ENCODE data around the gene UNCX. TPM values are rescaled to one million over a fixed set of nuclear protein-coding genes. Genes with fewer than 3 reads are reported as not detected.

The UNCX gene
- total and polyA plus RNA-seq, 9 of the 15 experiments (the other 6 are each of a cell fraction or from before 2014, with no cell fraction given) = not detected

- in situ Hi-C loops (cut with MboI) = no loop called here
- DNase-seq (ENCODE audit: extremely low read depth in 1 of 4, low spot score in 3 of 4) (no peak), FAIRE-seq (no peak), ATAC-seq (no peak)
- TF ChIP-seq MIER1 (IDR thresholded peaks at IDR 0.05; ENCODE audit: low read depth) = no peak
- TF ChIP-seq C11orf30 (IDR thresholded peaks at IDR 0.05; ENCODE audit: low read depth) = no peak
- TF ChIP-seq HCFC1 (IDR thresholded peaks at IDR 0.05; ENCODE audit: low read depth, low read length) = no peak
- no peak for TF ChIP-seq MAFK (IDR thresholded peaks at IDR 0.05; ENCODE audit: low read length)
- no peak for TF ChIP-seq SMARCA5 (IDR thresholded peaks at IDR 0.05)
- no peak for TF ChIP-seq CHCHD3 (CRISPR knock-in tag; IDR thresholded peaks at IDR 0.05)
- no peak overlapping the region for H3K4me2 ChIP-seq (ENCODE audit: insufficient read depth, low read length)
- no peak overlapping the region for H3K4me3 ChIP-seq
- H3K4me1 ChIP-seq (replicated peaks in 1 of 2; ENCODE audit: control insufficient read depth in 2 of 2, insufficient read depth in 2 of 2, low read length in 2 of 2) = peaks cover 0 to 13% of the 10 kb centered on the region in 2 experiments; a peak in 2 of 5 replicates
- H3K9ac ChIP-seq (ENCODE audit: insufficient read depth in 1 of 2, low read depth in 2 of 2, low read length in 2 of 2) = no peak overlapping the region
- WGBS (ENCODE audit: insufficient coverage, low coverage, missing lambda C conversion rate) = 15% methylated on average over 22 of the region's 29 CpGs
- no peaks in the 10 kb centered on the region for H3K36me3 ChIP-seq (ENCODE audit: control insufficient read depth, insufficient read depth, low read length)
- H3K9me3 ChIP-seq (replicated peaks; ENCODE audit: control insufficient read depth, insufficient read depth, low read depth, low read length) = peaks cover 2% of the 10 kb centered on the region; the same call in 1 of the 2 replicates
- intact Hi-C loops (cut with micrococcal nuclease) = no loop called here
- no peaks in the 10 kb centered on the region for H4K20me1 ChIP-seq (replicated peaks; ENCODE audit: control insufficient read depth, insufficient read depth, low read length)
- ChIA-PET POLR2A (no interaction called here), CTCF (ENCODE audit: low intra/inter-chr PET ratio) (no interaction called here)
- H2AFZ ChIP-seq (ENCODE audit: low read depth, low read length) = no peak overlapping the region
- H3K27ac ChIP-seq (ENCODE audit: extremely low read depth, low read depth, low read length) = no peak overlapping the region
- peaks cover 15 to 50% of the 10 kb centered on the region in 2 experiments; a peak in 4 of 5 replicates for H3K27me3 ChIP-seq (ENCODE audit: control insufficient read depth in 2 of 2, insufficient read depth in 2 of 2, low read length in 2 of 2)
- no TSS peak for BruUV-seq (replicated peaks)
- no peaks in the 10 kb centered on the region for H3K9me1 ChIP-seq (ENCODE audit: control insufficient read depth, insufficient read depth, low read length)
- no peaks in the 10 kb centered on the region for H3K79me2 ChIP-seq (ENCODE audit: control insufficient read depth, insufficient read depth, low read length)
Observed at GRCh38 chr7:1269336-1269890, 36.7 kb downstream of the UNCX start.

DNA sequence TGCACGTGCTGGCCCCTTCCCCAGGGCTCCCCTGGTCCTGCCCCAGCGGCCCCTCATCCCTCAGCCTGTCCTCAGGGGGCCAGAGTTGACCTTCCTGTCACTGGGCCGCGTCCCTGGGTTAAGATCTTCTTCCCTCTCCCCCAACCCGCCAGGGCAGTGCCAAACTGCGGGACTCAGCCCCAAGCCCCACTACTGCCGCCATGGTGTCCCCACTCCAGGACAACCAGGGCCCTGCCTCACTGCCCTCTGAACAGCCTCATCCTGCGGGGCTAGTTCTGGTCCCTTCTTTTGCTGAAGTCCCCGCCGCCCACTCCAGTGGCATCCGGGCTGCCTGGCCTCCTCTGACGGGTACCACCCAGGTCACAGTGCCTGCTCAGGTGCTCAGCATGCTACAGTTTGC lies 37.5 kb downstream of the UNCX start:
- ChIA-PET CTCF (ENCODE audit: low intra/inter-chr PET ratio) (no interaction called here), POLR2A (no interaction called here)
- in situ Hi-C loops (cut with MboI) (no loop called here), intact Hi-C loops (cut with micrococcal nuclease) (no loop called here)
- ATAC-seq (no peak), DNase-seq (ENCODE audit: extremely low read depth in 1 of 4, low spot score in 3 of 4) (no peak), FAIRE-seq (no peak)
- H2AFZ ChIP-seq (ENCODE audit: low read depth, low read length) = no peak overlapping the region
- H3K27ac ChIP-seq (ENCODE audit: extremely low read depth, low read depth, low read length) = no peak overlapping the region
- H3K4me1 ChIP-seq (replicated peaks in 1 of 2; ENCODE audit: control insufficient read depth in 2 of 2, insufficient read depth in 2 of 2, low read length in 2 of 2) = peaks cover 0 to 20% of the 10 kb centered on the region in 2 experiments; a peak in 2 of 5 replicates
- no peaks in the 10 kb centered on the region for H3K36me3 ChIP-seq (ENCODE audit: control insufficient read depth, insufficient read depth, low read length)
- no peak overlapping the region for H3K4me3 ChIP-seq
- peaks cover 15 to 44% of the 10 kb centered on the region in 2 experiments; a peak in 4 of 5 replicates for H3K27me3 ChIP-seq (ENCODE audit: control insufficient read depth in 2 of 2, insufficient read depth in 2 of 2, low read length in 2 of 2)
- H3K9ac ChIP-seq (ENCODE audit: insufficient read depth in 1 of 2, low read depth in 2 of 2, low read length in 2 of 2) = no peak overlapping the region
- no peak overlapping the region for H3K4me2 ChIP-seq (ENCODE audit: insufficient read depth, low read length)
- H3K9me1 ChIP-seq (ENCODE audit: control insufficient read depth, insufficient read depth, low read length) = no peaks in the 10 kb centered on the region
- peaks cover 2% of the 10 kb centered on the region; the same call in 1 of the 2 replicates for H3K9me3 ChIP-seq (replicated peaks; ENCODE audit: control insufficient read depth, insufficient read depth, low read depth, low read length)
- H3K79me2 ChIP-seq (ENCODE audit: control insufficient read depth, insufficient read depth, low read length) = no peaks in the 10 kb centered on the region
- TF ChIP-seq HDAC1 (IDR thresholded peaks at IDR 0.05) (no peak), ARHGAP35 (IDR thresholded peaks at IDR 0.05; ENCODE audit: partially characterized antibody) (no peak), NCOA6 (IDR thresholded peaks at IDR 0.05) (no peak), CBX3 (IDR thresholded peaks at IDR 0.05; ENCODE audit: borderline replicate concordance in 1 of 2, low read length in 2 of 2) (no peak), HOXB6 (CRISPR knock-in tag; IDR thresholded peaks at IDR 0.05; ENCODE audit: borderline replicate concordance) (no peak)
- WGBS (ENCODE audit: insufficient coverage, low coverage, missing lambda C conversion rate) = 4% methylated on average over 10 of the region's 12 CpGs
- no TSS peak for BruUV-seq (replicated peaks)
- H4K20me1 ChIP-seq (replicated peaks; ENCODE audit: control insufficient read depth, insufficient read depth, low read length) = no peaks in the 10 kb centered on the region
